Heart left ventricle (tissue), 16 donors: ENCODE measurements around the gene KRTAP9-7. TPM values are rescaled to one million over a fixed set of nuclear protein-coding genes. Genes with fewer than 3 reads are reported as not detected.

Experiments used
- ATAC-seq, 4 donors: fragments of 200-7000 bp; cut with Tn5 transposase; one replicate each; pipeline ENCODE4 v1.9.1; 2020 to 2022; ENCODE audit warnings: moderate library complexity in 4 of 4, mild to moderate bottlenecking in 3 of 4, moderate number of reproducible peaks in 1 of 4
- DNase-seq, 5 donors: peaks; one replicate each; pipeline ENCODE4 v3.0.0-alpha.2; 2020
- H3K27ac ChIP-seq, 12 donors: fragments of 200-600 bp; sonication (generic) in 4 of 12; one replicate each; pipeline versions ENCODE4 v1.5.0 to v1.8.0; 2016 to 2022; ENCODE audit warnings: mild to moderate bottlenecking in 2 of 12
- H3K27me3 ChIP-seq, 9 donors: fragments of 200-600 bp; sonication (generic) in 2 of 9; one replicate each; pipeline versions ENCODE4 v1.5.1 to v1.8.0; 2016 to 2022; ENCODE audit warnings: mild to moderate bottlenecking in 3 of 9
- H3K36me3 ChIP-seq, 9 donors: fragments of 200-600 bp; sonication (generic) in 2 of 9; one replicate each; pipeline versions ENCODE4 v1.5.0 to v1.8.0; 2018 to 2022; ENCODE audit warnings: mild to moderate bottlenecking in 2 of 9
- H3K4me1 ChIP-seq, 12 donors: fragments of 200-600 bp; sonication (generic) in 4 of 12; one replicate each; pipeline versions ENCODE4 v1.5.0 to v1.8.0; 2016 to 2022; ENCODE audit warnings: mild to moderate bottlenecking in 3 of 12
- H3K4me3 ChIP-seq, 12 donors: fragments of 200-600 bp; sonication (generic) in 4 of 12; one replicate each; pipeline versions ENCODE4 v1.5.0 to v1.8.0; 2017 to 2022; ENCODE audit warnings: mild to moderate bottlenecking in 9 of 12, moderate library complexity in 4 of 12
- H3K9me3 ChIP-seq, 12 donors: fragments of 200-600 bp; sonication (generic) in 4 of 12; one replicate each; pipeline versions ENCODE4 v1.5.0 to v1.8.0; 2016 to 2022; ENCODE audit warnings: mild to moderate bottlenecking in 1 of 12
- CTCF ChIP-seq, 12 donors: fragments of 200-600 bp; sonication (generic) in 4 of 12; IDR thresholded peaks; one replicate each; pipeline versions ENCODE4 v1.5.0 to v1.8.0; 2018 to 2022; ENCODE audit warnings: antibody characterized with exemption in 12 of 12, mild to moderate bottlenecking in 5 of 12
- POLR2A ChIP-seq, 2 donors: fragments of 450-650 bp; IDR thresholded peaks; one replicate each; pipeline ENCODE4 v1.6.1; 2017; ENCODE audit warnings: antibody characterized with exemption in 2 of 2, mild to moderate bottlenecking in 2 of 2, moderate library complexity in 2 of 2
- WGBS, 4 donors: extraction: QIAGEN DNeasy Blood & Tissue Kit in 2 of 4; methylation state at CpG; one replicate each; pipeline versions ENCODE4 v1.1.5 to v1.1.7; 2013 to 2018; 5-methylcytosine and 5-hydroxymethylcytosine counted together
- intact Hi-C, 10 donors: fragments of 100-400 bp; cut with DNase I; formaldehyde crosslinking; loops; one replicate each; pipeline versions ENCODE4 v1.11.1 to v1.14.2; 2022
- polyA plus RNA-seq, 2 donors: library from polyadenylated mRNA; stranded (reverse); fragments of 200-250 nt; gene quantifications; one replicate each; pipeline ENCODE4 v1.2.3, GENCODE V29; 2013
- total RNA-seq, 9 donors: library from RNA; depleted of rRNA in 2 of 9; stranded (reverse); fragments of >200 nt in 2 of 9; fragmentation: NEBNext Ultra II Directional in 3 of 9; extraction: Animal tissue kit (Norgen Biotek cat#: 25700) in 3 of 9; gene quantifications; one replicate each; pipeline versions ENCODE4 v1.1.0 to v1.2.4, GENCODE V29; 2016 to 2023
- donor health status: ischemic (EF 13 %, LVEDD 7.1; RV severe dilation, severe dysfunction).
- donor health status: healthy with polysubstance abuse.
- donor health status: DM: no; HTN: yes; CAD: no.
- donor health status: DM: no; HTN: no; CAD: no.
- donor health status: ischemic (EF 25% LVEDD 6.9; RV normal size, moderate dysfunction).
- donor health status: ischemic (EF 25% LVEDD 5.7; RV mildly dilated, moderate dysfunction).
- donor health status: healthy.
- donor health status: DM: yes; HTN: yes; CAD: no.
- donor health status: ischemic (EF 35%, LVEDD 5.7; RV mildly dilated, moderate dysfunction).
- donor health status: nonischemic (EF 11% LVEDD 7.7; RV severe dilation, severe dysfunction).
- donor health status: DM: yes; HTN: yes; CAD: no.
- donor health status: PGD.
- donor health status: ischemic (EF 29% LVEDD 5.4; RV normal size, mild dysfunction).
- donor health status: nonischemic (EF 23%, LVEDD 6.1; RV moderate dilation, normal function).

KRTAP9-7 gene
- total and polyA plus RNA-seq, 11 donors: not detected

- ATAC-seq: no peak
- intact Hi-C loops: loop anchor here in 6 of 10 donors (1.0 to 10.0 kb wide), 8 partner anchors 58 to 520 kb away; partner anchors contain the start of gene KRTAP9-6 (in 1 of the 6)
- no peaks in the 10 kb centered on the region for H3K36me3 ChIP-seq
These were observed 47.7 kb downstream of the KRTAP9-7 start for GRCh38 chr17:41322903-41323895.

GRCh38 chr17:41324180-41325075, 48.9 kb downstream of the KRTAP9-7 start:
- WGBS, 4 donors: 57 to 67% (median 60%) methylated on average over 16 of the region's 16 CpGs
- intact Hi-C loops: loop anchor here in 7 of 10 donors (5.0 to 10.0 kb wide), 6 partner anchors 60 to 520 kb away; partner anchors contain the start of gene KRTAP9-6 (in 1 of the 7)
- ATAC-seq: peak in 1 of 4 donors; percentile 27

More at GRCh38 chr17:41322903-41323895, 47.7 kb downstream of the KRTAP9-7 start:
- Histone ChIP-seq H3K4me1 (no peaks in the 10 kb centered on the region), H3K4me3 (no peak overlapping the region), H3K27me3 (no peaks in the 10 kb centered on the region), H3K27ac (no peak overlapping the region), H3K9me3 (peaks cover 0 to 16% (median 9%) of the 10 kb centered on the region in 12 donors)
- TF ChIP-seq POLR2A (IDR thresholded peaks at IDR 0.05) (no peak), CTCF (IDR thresholded peaks at IDR 0.05) (no peak)
- no peak for DNase-seq
- 82 to 88% (median 85%) methylated on average over 8 to 11 of the region's 11 CpGs for WGBS, 4 donors

GRCh38 chr17:41325126-41325525, 49.6 kb downstream of the KRTAP9-7 start:
- ATAC-seq (no peak), DNase-seq (no peak)
- intact Hi-C loops: loop anchor here in 6 of 10 donors (5.0 to 10.0 kb wide), 6 partner anchors 60 to 520 kb away; partner anchors contain the start of gene KRTAP9-6 (in 1 of the 6)
- 80 to 84% (median 82%) methylated on average over 8 to 10 of the region's 10 CpGs for WGBS, 4 donors
- Histone ChIP-seq H3K27me3 (no peaks in the 10 kb centered on the region), H3K9me3 (peaks cover 0 to 6% (median under 1%) of the 10 kb centered on the region in 12 donors), H3K36me3 (no peaks in the 10 kb centered on the region), H3K27ac (no peak overlapping the region), H3K4me3 (no peak overlapping the region), H3K4me1 (no peaks in the 10 kb centered on the region)
- TF ChIP-seq CTCF (IDR thresholded peaks at IDR 0.05) (no peak), POLR2A (IDR thresholded peaks at IDR 0.05) (no peak)

More at GRCh38 chr17:41324180-41325075, 48.9 kb downstream of the KRTAP9-7 start:
- no peak overlapping the region for H3K27ac ChIP-seq
- H3K4me1 ChIP-seq: no peaks in the 10 kb centered on the region
- TF ChIP-seq CTCF (IDR thresholded peaks at IDR 0.05): peak in 2 of 12 donors; percentile 14 to 23
- TF ChIP-seq POLR2A (IDR thresholded peaks at IDR 0.05): no peak
- H3K4me3 ChIP-seq: no peak overlapping the region
- DNase-seq: no peak
- H3K9me3 ChIP-seq: peaks cover 0 to 13% (median 7%) of the 10 kb centered on the region in 12 donors
- H3K27me3 ChIP-seq: no peaks in the 10 kb centered on the region
- no peaks in the 10 kb centered on the region for H3K36me3 ChIP-seq
